HCT116 (cell line): ENCODE measurements around the gene FOXL2NB. TPM values are rescaled to one million over a fixed set of nuclear protein-coding genes. Genes with fewer than 3 reads are reported as not detected.

ENCODE experiments used
- ATAC-seq: fragments of 200-7000 bp; cut with Tn5 transposase; 2 replicates; pipeline ENCODE4 v1.9.1; 2020; ENCODE audit warnings: mild to moderate bottlenecking, moderate library complexity
- BruUV-seq: library from RNA; stranded (reverse); fragments of 400-500 nt; replicated peaks from 2 replicates; lab custom pipeline; 2021; lab: Mats Ljungman, UMichigan
- CTCF ChIA-PET: fragments of 300-600 bp; sonication (Branson Sonifier 250); formaldehyde crosslinking; loops from one replicate; lab custom pipeline; 2021; ENCODE audit warnings: antibody characterized with exemption; lab: Charles Lee
- POLR2A ChIA-PET: fragments of 300-600, 350-600 bp; sonication (Branson Sonifier 250); formaldehyde crosslinking; loops from one replicate; lab custom pipeline; 2021; ENCODE audit warnings: antibody characterized with exemption; lab: Charles Lee
- RAD21 ChIA-PET, 2 experiments: fragments of 300-600 bp; sonication (Branson Sonifier 250); formaldehyde crosslinking; loops; one replicate each; lab custom pipeline; 2023; ENCODE audit warnings: low total read pairs in 2 of 2; ENCODE audit not compliant: uncharacterized antibody in 2 of 2, unreplicated experiment in 2 of 2, low non-redundant PET in 1 of 2; lab: Charles Lee
- DNase-seq: peaks from one replicate; pipeline ENCODE4 v3.0.0-alpha.2; 2010; ENCODE audit warnings: low read depth, low spot score
- H2AFZ ChIP-seq: fragments of 200-600 bp; shearing (Covaris generic), sonication (generic); 2 replicates; pipeline ENCODE4 v1.6.1; 2017; ENCODE audit warnings: low read depth, mixed run types, mixed read lengths, antibody characterized with exemption, low read length; ENCODE audit not compliant: poor library complexity, severe bottlenecking
- H3K27ac ChIP-seq: 2 replicates; pipeline ENCODE4 v1.5.1; 2012; ENCODE audit warnings: low read depth, low read length
- H3K27me3 ChIP-seq: fragments of 200-600 bp; sonication (generic); 2 replicates; pipeline ENCODE4 v1.6.1; 2016; ENCODE audit warnings: mixed run types, low read length, mixed read lengths; ENCODE audit not compliant: insufficient read depth
- H3K36me3 ChIP-seq, 2 experiments: fragments of 200-500 bp in 1 of 2; fragments of 200-600 bp in 1 of 2; sonication (Bioruptor generic) in 1 of 2; sonication (generic) in 1 of 2; 2 replicates each; pipeline versions ENCODE4 v1.5.1 to v1.6.1; 2014 to 2016; ENCODE audit warnings: low read length in 2 of 2, inconsistent platforms in 1 of 2, mixed read lengths in 1 of 2, mixed run types in 1 of 2; ENCODE audit not compliant: insufficient read depth in 2 of 2, control insufficient read depth in 1 of 2
- H3K4me1 ChIP-seq, 2 experiments: fragments of 200-600 bp in 1 of 2; sonication (generic) in 1 of 2; 2 replicates each; pipeline versions ENCODE4 v1.5.1 to v1.6.1; 2012 to 2017; ENCODE audit warnings: low read length in 2 of 2, inconsistent platforms in 1 of 2, mild to moderate bottlenecking in 1 of 2, mixed read lengths in 1 of 2, mixed run types in 1 of 2, moderate library complexity in 1 of 2; ENCODE audit not compliant: insufficient read depth in 2 of 2, control insufficient read depth in 1 of 2
- H3K4me2 ChIP-seq: fragments of 200-600 bp; sonication (generic); 2 replicates; pipeline ENCODE4 v1.6.1; 2017; ENCODE audit warnings: mixed run types, low read length, mixed read lengths
- H3K4me3 ChIP-seq, 2 experiments: fragments of 200-600 bp in 1 of 2; sonication (generic) in 1 of 2; replicated peaks in 1 of 2; 2 replicates each; pipeline ENCODE4 v1.5.1; 2011 to 2016; ENCODE audit warnings: low read length in 2 of 2, control low read depth in 1 of 2, low read depth in 1 of 2, mild to moderate bottlenecking in 1 of 2, mixed read lengths in 1 of 2, mixed run types in 1 of 2
- H3K79me2 ChIP-seq: fragments of 200-600 bp; sonication (generic); 2 replicates; pipeline ENCODE4 v1.6.1; 2017; ENCODE audit warnings: mild to moderate bottlenecking, mixed run types, low read length, moderate library complexity, mixed read lengths; ENCODE audit not compliant: insufficient read depth
- H3K9ac ChIP-seq: fragments of 200-600 bp; sonication (generic); 2 replicates; pipeline ENCODE4 v1.6.1; 2016; ENCODE audit warnings: low read length, mixed read lengths
- H3K9me2 ChIP-seq: fragments of 200-600 bp; sonication (generic), shearing (Covaris generic); 2 replicates; pipeline ENCODE4 v1.6.1; 2017; ENCODE audit warnings: mixed run types, mild to moderate bottlenecking, moderate library complexity; ENCODE audit not compliant: insufficient read depth
- H3K9me3 ChIP-seq, 2 experiments: fragments of 200-500 bp in 1 of 2; fragments of 200-600 bp in 1 of 2; sonication (Bioruptor generic) in 1 of 2; sonication (generic) in 1 of 2; 2 replicates each; pipeline ENCODE4 v1.6.1; 2014 to 2017; ENCODE audit warnings: low read length in 2 of 2, mixed read lengths in 2 of 2, inconsistent platforms in 1 of 2, low read depth in 1 of 2, mild to moderate bottlenecking in 1 of 2, mixed run types in 1 of 2, moderate library complexity in 1 of 2; ENCODE audit not compliant: control insufficient read depth in 1 of 2, insufficient read depth in 1 of 2
- H4K20me1 ChIP-seq: fragments of 200-600 bp; sonication (generic), shearing (Covaris generic); 2 replicates; pipeline ENCODE4 v1.6.1; 2017; ENCODE audit warnings: mixed run types, mild to moderate bottlenecking, moderate library complexity; ENCODE audit not compliant: insufficient read depth
- CEBPB ChIP-seq: IDR thresholded peaks from 2 replicates; pipeline ENCODE4 v1.6.1; 2012; ENCODE audit warnings: low read depth
- CTCF ChIP-seq, 3 experiments: fragments of 200-600 bp in 1 of 3; sonication (generic) in 1 of 3; IDR thresholded peaks in 2 of 3; conservative IDR thresholded peaks in 1 of 3; 2 replicates each; pipeline ENCODE4 v1.5.1; 2012 to 2017; ENCODE audit warnings: low read depth in 2 of 3, low read length in 2 of 3, antibody characterized with exemption in 1 of 3, borderline replicate concordance in 1 of 3, control low read depth in 1 of 3, mild to moderate bottlenecking in 1 of 3, mixed read lengths in 1 of 3, mixed run types in 1 of 3, moderate library complexity in 1 of 3; ENCODE audit not compliant: insufficient read depth in 1 of 3
- FOSL1 ChIP-seq: IDR thresholded peaks from 2 replicates; pipeline ENCODE4 v1.6.1; 2012; ENCODE audit warnings: low read depth
- JUND ChIP-seq: IDR thresholded peaks from 2 replicates; pipeline ENCODE4 v1.6.1; 2012
- REST ChIP-seq: IDR thresholded peaks from 2 replicates; pipeline ENCODE4 v1.6.1; 2012; ENCODE audit warnings: low read depth
- SRF ChIP-seq: IDR thresholded peaks from 2 replicates; pipeline ENCODE4 v1.6.1; 2012; ENCODE audit warnings: low read depth
- ZBTB33 ChIP-seq: IDR thresholded peaks from 2 replicates; pipeline ENCODE4 v1.6.1; 2011; ENCODE audit warnings: mild to moderate bottlenecking, low read length, moderate library complexity; ENCODE audit not compliant: insufficient replicate concordance; ENCODE audit errors: extremely low read depth
- intact Hi-C: fragments of 100-400 bp; cut with micrococcal nuclease; formaldehyde crosslinking; loops from 2 replicates; pipeline ENCODE4 v1.10.0; 2022
- total RNA-seq: library from RNA; stranded (reverse); gene quantifications from one replicate; pipeline ENCODE4 v1.2.1, GENCODE V29; 2021; ENCODE audit not compliant: unreplicated experiment

FOXL2NB gene
- total RNA-seq, 1 experiment from 2014 or later, result 0.93 TPM

- no peak for TF ChIP-seq REST
Observed at GRCh38 chr3:138935863-138936740, 10.9 kb upstream of the FOXL2NB start (continued).

- Histone ChIP-seq H3K27me3 (no peaks in the 10 kb centered on the region), H3K9ac (peak overlapping the region; percentile 70), H3K79me2 (no peaks in the 10 kb centered on the region), H3K4me2 (peak overlapping the region; percentile 95), H3K4me1 (peaks cover 6 to 18% of the 10 kb centered on the region in 2 experiments; a peak in 3 of 4 replicates), H4K20me1 (no peaks in the 10 kb centered on the region), H3K9me3 (no peaks in the 10 kb centered on the region), H3K4me3 (peak overlapping the region; percentile 43 to 68; a peak in 3 of 4 replicates), H3K9me2 (no peaks in the 10 kb centered on the region), H3K36me3 (no peaks in the 10 kb centered on the region), H2AFZ (peak overlapping the region; percentile 88), H3K27ac (peak overlapping the region; percentile 21; the same call in 1 of the 2 replicates)
- RAD21 ChIA-PET, result interaction anchor here in 1 of 2 experiments (1.2 kb wide), 1 partner anchor 175 kb away, joined by 4 read pairs; no protein-coding TSS in a partner anchor
- BruUV-seq, result no TSS peak
- no peak for TF ChIP-seq FOSL1
- TF ChIP-seq SRF, result no peak
- no peak for TF ChIP-seq CEBPB
- TF ChIP-seq CTCF (IDR thresholded peaks at IDR 0.05 in 2 of 3, conservative IDR thresholded peaks at IDR 0.05 in 1 of 3; ENCODE audit: borderline replicate concordance in 1 of 3, insufficient read depth in 1 of 3, low read depth in 2 of 3, low read length in 2 of 3), result no peak
- no peak for TF ChIP-seq JUND
- TF ChIP-seq ZBTB33, result no peak
- DNase-seq (no peak), ATAC-seq (0 out of 2 replicates have a peak, but pooled peaks have one; percentile 0)
- intact Hi-C loops, result loop anchor here (1.0 to 5.0 kb wide), 4 partner anchors 40 to 392 kb away; no protein-coding TSS in a partner anchor
- CTCF ChIA-PET, result interaction anchor here (1.0 to 5.7 kb wide), 23 partner anchors 7 to 519 kb away, joined by 3 to 82 read pairs (median 7); partner anchors contain the start of gene CEP70
- POLR2A ChIA-PET, result no interaction called here
Observed at GRCh38 chr3:138936741-138937689, 10.0 kb upstream of the FOXL2NB start.
